ENCODE measurements around the gene BAIAP2L1.

DNA sequence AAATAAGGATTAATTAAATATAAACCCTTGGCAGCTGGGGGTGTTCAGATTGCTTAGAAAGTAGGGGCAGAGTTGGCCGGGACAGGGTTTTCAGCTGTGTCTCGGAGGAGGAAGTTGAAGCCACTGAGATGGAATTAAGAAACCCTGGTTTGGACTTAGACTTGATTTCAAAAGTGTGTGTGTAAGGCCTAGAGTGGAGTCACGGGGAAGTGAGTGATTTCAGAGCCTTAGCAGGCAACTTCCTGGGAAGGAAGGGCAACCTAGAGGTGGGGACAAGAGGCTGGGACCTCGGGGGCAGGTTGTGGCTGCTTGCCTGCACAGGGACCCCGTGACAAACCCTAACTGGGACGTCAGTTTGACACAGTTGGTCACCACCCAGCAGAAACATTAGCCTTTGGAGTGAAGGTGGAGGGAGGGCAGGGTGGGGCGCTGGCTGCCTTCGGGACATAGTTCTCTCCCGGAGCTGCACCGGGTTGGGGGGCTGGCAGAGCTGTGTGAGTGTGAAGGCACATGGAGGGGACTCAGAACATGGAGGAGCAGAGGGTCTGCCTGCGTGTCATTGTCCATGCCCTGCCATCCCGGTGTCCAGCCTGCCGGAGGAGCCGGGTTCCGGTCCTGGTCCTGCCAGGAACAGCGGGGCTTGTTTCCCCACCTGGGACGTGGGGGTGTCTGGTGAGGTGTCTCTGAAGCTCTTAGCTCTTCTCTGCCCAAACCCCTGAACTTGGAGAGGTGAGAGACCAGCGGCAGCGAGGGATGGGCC is 117.6 kb downstream of the BAIAP2L1 start:
- TF ChIP-seq EZH2phosphoT487 (IDR thresholded peaks at IDR 0.05; ENCODE audit: low read length) (no peak), EZH2 (optimal IDR thresholded peaks at IDR 0.05; ENCODE audit: low read depth, low read length) (no peak)
